HG02588 (cell line): ENCODE results near the gene ABCF3.

Source experiments
- ATAC-seq: cut with Tn5 transposase; IDR thresholded peaks from one replicate; pipeline ENCODE4 v1.9.1; 2021; ENCODE audit warnings: mild to moderate bottlenecking, moderate library complexity; ENCODE audit not compliant: unreplicated experiment

The ABCF3 gene

DNA sequence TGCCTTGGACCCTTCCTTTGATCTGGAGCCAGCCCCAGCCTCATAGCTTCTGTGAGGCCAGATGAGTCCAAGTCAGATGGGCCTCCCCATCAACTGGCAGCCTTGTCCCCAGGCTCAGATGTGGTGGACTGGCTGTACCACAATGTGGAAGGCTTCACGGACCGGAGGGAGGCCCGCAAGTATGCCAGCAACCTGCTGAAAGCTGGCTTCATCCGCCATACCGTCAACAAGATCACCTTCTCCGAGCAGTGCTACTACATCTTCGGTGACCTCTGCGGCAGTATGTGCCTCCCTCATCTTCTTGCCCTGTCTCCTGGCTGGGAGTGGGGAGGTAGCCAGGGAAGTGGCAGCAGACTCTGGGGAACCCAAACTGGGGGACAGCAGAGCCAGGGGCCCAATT, 18.2 kb upstream of the ABCF3 start:
- ATAC-seq, result no peak

DNA sequence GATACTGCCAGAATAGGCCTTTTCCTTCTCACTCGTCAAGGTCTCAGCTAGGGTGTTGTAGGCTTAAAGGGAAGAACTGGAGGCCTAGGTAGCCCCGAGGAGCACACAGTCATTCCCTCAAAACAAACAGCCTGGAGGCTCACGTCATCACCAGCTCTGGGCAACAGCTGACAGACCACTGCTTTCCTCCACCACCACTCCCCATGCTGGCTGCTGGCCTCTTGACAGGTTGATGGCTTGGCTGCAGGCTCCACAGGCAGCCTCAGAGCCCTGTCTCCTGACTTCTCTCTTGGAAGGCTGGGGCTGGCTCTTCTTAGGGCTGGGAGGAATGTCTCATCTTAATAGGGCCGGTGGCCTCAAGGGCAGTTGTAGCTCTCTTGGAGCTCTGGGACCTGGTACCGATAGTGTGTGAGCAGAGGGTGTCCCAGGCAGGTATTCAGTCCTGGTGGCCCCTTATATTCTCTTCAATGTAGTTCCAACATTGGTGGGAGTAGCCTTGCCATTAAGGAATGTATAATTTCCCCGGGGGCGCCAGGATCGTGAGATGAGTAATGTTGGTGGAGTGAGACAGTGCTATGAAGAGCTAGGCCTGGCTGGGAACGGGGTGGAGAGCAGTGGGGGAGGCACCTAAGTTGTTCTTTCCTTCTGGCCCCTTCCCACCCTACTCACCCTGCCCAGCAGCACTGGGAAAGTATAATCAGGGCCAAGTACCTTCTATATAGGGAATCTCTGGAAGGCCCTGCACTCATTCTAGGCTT, 17.5 kb upstream of the ABCF3 start:
- no peak for ATAC-seq

DNA sequence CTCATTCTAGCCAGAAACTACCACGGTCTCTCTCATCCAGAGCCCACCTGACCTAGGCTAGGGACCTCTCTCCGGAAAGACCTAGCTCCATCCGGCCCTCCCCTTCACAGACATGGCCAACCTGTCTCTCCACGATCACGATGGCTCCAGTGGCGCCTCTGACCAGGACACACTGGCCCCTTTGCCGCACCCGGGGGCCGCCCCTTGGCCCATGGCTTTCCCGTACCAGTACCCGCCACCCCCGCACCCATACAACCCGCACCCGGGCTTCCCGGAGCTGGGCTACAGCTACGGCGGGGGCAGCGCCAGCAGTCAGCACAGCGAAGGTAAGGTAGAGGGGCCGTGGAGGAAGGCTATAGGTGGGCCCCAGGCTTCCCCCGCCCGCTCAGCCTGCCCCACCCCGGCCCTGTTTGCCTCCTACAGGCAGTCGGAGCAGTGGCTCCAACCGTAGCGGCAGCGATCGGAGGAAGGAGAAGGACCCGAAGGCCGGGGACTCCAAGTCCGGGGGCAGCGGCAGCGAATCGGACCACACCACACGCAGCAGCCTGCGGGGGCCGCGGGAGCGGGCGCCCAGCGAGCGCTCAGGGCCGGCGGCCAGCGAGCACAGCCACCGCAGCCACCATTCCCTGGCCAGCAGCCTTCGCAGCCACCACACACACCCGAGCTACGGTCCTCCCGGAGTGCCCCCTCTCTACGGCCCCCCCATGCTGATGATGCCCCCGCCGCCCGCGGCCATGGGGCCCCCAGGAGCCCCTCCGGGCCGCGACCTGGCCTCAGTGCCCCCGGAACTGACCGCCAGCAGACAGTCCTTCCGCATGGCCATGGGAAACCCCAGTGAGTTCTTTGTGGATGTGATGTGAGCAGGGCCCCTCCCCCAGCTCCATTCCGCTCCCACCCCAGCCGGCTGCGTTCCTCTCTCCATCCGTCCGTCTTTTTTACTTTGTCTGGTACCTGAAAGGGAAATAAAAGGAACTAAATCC, 15.8 kb upstream of the ABCF3 start:
- ATAC-seq, result no peak

DNA sequence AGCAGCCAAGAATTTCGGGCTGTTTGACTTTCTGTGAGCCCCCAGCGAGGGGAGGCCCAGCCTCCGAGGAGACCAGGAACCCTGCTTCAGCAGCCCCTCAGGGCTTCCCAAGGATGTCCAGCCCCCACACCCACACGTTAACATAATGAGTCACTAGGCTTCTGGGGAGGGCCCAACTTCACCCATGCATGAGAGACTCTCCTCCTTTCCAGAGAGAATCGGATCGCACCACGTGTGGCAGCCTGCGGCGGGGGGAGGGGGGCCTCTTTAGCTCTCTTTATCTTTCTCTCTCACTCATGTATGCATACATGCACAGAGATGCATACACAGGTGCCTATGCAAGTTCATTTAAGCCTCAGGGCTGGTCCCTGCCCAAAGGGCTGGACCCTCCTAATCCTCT, 14.4 kb upstream of the ABCF3 start:
- ATAC-seq, result no peak

DNA sequence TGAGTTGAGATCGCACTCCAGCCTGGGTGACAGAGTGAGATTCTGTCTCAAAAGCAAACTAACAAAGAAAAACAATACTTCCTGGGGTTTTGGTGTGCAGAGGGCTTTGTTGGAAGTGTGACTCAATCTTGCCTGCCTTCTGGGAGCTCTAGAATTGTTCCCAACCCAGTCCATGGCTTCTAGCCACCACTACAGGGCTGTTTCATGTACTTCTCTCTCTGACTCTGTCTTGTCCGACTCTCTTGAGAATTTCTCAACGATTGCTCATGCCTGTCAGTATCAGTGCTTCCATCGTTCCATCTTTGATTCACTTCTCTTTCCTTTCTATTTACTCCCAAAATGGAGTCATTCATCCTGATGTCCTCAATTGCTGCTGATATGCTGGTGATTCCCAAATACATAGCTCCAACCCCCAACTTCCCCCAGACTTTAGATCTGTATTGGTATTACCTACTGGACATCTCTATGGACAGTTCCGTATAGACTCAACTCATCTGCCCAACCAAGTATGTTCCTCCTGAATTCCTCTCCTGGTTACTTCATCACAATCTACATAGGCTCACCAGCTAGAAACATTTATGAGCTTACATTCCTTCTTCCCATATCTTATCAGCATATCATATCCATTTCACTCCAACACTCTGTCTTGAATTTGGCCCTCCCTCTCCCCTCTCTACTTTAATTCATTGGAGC, 13.2 kb upstream of the ABCF3 start:
- no peak for ATAC-seq

DNA sequence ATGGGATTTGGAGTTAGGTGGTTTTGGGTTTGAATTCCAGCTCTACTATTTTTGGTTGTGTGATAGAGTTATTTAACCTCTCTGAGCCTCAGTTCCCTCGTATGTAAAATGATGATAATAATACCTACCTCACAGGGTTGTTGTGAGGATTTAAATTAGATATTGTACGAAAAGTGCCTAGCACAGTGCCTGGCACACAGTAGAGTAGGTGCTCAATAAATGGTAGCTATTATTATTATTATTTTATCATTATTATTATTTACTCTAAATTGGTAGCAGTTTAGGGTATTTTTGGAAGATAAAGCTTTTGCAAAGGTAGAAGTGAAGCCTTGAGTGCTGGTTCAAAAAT, 12.7 kb upstream of the ABCF3 start:
- no peak for ATAC-seq

DNA sequence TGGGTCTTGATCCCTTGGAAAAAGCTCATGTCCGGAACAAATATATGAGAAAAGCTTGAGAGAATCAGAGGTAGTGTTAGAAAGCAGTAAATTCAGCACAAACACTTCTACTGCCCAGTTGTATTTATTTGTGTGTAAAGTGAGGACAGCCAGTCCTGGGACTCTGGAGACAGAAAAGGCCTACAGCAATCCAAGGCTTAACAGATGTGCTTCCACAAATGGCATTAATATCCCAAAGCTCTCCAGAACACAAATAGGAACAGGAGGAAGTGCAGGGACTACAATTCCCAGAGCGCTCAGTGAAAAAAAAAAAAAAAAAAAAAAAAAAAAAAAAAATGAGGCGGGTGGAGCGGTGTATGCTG, 11.7 kb upstream of the ABCF3 start:
- ATAC-seq, result no peak

DNA sequence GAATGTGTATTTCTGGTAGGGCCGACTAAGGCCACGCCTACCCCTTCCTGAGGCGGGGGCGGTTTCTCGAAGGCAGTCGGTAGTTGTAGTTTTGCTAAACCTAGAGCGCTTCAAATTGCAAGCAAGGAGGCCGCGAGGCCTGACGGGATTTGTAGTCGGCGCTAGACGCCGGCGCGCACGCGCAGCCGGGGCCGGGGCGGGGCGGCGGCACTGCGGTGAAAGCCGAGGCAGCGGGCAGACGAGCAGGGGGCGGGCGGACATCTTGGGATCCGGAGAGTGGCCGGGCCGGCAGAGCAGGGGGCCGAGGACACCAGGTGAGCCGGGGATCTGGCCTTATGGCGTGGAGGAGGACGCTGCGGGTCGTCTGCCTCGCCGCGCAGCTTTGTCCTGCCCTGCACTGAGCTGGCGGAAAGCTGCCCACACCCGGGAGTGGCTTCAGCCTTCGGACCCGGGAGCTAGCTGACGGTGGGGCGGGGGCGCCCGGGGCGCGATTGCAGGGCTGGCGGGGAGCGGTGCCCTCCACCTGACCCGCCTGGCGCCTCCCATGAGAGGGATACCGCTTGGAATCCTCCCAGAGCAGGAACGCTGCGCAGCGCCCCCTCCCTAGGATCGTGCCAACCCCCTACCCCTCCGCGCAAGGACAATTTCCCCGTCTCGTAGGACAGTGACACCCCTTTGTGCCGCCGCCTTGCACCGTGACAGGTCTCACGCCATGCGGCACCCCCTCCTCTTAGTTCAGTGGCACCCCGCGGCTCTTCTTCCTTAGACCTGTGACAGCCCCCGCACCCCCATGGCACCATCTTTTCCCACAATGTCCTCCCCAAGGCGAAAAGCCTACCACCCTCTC, 11.1 kb upstream of the ABCF3 start, which contains the start of gene AP2M1:
TSS of gene AP2M1 (plus strand) at position 210 of the 847 bp plus-strand sequence. CDS start 2,139 bp downstream, outside the sequence.
- ATAC-seq, result peak; percentile 94

DNA sequence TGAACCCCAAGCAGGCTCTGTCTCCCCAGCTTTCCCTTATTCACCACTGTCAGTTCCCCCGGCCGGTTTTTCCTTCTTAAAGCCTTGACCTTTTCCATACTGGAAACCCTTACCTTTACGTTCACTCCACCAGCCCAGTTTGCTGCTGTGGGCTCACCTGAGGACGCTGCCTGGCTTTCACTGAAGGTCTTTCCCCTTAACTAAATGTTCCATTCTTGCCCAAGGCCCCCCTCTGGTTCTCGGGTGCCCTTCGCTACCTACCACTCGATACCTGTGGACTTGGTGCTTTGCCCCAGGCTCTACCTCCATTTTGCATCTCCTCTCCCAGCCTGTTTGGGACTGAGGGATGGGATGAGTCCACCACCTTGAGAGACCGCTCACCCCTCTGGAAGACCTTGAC, 10.5 kb upstream of the ABCF3 start:
- ATAC-seq, result no peak

DNA sequence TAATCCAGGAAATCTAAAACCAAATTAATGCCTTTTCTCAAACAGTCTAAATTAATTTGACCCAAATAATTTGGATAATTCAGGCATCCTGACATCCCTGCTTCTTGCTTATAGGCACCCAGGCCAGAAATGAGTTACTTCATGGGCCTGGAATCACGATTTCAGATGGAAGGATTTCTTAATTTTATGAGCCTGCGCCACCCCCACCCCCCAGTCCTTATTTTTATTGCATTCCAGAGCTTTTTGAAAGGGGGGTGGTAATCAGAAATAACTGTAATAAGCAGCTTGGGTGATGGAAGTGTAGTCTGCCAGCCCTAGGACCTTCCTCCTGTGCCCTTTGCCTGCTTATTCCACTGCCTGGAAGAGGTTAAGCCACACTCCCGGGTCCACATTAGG, 10.0 kb upstream of the ABCF3 start:
- ATAC-seq, result no peak

DNA sequence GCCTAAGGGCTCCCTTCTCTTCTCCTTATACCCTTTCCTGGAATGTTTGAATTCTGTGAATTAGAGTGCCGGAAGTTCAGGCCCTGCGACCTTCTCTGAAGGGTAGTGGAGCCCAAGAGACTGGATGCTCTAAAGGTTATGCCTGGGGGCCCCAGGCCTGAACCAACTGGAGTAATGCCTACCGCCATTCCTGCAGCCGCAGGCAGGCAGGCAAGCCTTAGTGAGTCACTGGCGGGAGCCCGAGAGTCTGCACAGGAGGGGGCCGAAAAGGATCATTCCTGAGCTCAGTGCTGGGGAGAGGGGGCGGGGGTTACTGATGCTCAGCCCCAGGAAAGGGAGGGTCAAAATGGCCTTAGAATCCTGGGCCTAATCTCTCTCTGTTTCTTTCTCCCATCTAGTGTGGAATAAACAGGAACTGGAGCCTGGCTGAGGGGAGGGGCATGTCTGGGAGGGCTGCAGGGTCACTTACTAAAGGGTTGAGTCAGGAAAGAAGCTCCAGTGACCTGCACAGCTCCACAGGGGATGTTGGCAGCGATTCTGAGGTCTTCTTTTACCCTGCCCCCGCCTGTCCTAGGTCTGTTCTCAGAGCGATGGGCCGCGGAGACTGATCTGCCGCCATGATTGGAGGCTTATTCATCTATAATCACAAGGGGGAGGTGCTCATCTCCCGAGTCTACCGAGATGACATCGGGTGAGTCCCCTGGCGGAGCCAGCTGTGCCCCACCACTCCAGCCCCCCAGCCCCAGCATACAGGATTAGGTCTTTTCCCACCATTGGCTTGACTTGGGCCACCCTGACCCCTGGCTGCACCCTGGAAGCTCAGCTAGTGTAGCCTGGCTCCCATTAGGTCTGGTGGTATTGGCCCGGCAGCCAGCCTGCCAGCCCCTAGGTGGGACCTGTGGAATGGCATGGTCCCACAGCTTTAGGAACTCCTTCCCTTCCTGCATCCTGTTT, 9.3 kb upstream of the ABCF3 start:
- no peak for ATAC-seq

DNA sequence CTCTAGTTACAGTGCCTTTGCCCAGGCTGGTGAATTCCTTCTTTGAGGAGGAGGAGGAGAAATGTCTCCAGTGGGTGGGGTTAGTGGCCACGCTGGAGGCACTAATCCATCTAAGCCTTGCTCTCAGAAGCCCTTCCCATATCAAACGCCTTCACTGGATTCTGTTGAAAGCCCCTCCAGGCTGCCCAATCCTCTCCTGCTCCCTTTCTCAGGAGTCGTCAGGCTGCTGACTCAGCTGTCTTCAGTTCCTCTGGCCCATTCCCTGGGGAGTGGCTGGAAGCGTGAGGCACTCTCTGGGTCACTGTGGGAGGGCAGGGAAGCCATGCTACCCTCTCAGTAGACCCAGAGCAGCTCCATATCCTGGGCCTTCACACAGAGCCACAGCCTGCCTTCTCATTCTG, 8.7 kb upstream of the ABCF3 start:
- ATAC-seq, result no peak

DNA sequence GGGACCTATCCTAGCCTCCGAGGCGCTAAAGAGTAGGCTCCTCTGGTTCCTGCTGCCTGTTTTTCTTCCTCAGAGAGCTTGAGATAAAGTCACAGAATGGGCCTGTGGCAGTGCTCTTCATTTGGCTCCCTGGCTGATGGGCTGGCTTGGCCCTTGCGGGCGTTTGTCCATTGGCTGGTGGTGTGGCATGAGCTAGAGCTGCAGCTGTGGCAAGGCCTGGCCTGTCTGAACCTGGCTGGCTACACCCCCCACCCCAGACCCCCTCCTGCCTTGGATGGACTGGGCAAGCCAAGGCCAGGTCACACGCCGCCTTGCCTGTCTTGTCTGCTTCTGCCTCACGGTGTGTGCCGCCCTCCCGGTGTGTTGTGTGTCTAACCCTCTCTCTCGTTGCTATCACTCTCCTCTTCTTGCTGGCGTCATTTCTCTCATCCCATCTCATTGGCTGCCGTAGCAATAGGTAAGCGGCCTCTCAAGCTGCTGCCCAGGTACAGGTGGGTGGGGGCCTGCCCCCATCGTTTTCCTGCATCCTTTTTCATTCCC, 8.2 kb upstream of the ABCF3 start:
- no peak for ATAC-seq

DNA sequence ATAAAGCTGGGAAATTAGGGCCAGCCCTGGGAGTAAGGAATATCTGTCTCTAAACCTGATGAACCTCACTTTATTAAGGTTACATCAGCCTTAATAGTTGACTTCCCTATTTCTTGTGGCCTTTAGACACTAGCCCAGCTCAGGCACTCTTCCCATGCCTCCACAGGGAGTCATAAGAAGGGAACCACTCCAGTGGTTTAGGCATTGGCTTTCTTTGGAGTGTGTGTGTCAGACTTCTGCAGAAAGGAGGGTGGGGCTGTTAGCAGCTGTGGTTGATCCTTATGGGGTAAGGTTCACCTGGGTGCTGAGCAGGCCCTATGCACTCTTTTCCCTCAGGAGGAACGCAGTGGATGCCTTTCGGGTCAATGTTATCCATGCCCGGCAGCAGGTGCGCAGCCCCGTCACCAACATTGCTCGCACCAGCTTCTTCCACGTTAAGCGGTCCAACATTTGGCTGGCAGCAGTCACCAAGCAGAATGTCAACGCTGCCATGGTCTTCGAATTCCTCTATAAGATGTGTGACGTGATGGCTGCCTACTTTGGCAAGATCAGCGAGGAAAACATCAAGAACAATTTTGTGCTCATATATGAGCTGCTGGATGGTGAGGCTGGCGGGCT, 7.4 kb upstream of the ABCF3 start:
- no peak for ATAC-seq

DNA sequence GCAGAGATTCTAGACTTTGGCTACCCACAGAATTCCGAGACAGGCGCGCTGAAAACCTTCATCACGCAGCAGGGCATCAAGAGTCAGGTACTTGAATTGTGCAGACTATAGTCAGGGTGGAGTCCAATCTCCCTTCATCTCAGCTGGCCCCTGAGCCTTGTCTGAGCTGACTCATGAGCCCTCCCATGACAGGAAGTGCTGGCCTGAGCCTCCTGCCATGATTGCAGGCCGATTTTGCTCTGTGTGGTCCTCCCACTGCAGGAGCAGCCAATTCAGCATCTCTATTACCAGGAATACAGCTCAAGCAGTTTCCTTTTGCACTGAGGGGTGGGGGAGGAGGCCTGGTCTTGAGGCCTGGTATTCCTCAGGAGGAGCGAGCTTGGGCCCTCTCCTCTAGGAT, 5.8 kb upstream of the ABCF3 start:
- no peak for ATAC-seq

DNA sequence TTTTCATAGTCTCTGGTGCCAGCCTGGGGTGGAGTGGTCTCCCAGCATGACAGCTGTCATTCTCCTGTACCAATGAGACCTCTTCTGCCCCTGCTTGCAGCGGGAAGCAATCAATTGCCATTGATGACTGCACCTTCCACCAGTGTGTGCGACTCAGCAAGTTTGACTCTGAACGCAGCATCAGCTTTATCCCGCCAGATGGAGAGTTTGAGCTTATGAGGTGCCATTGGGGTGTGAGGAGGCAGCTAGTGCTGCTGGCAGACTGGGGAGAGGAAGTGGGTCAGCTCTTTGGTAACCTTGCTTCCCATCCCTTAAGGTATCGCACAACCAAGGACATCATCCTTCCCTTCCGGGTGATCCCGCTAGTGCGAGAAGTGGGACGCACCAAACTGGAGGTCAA, 4.4 kb upstream of the ABCF3 start:
- no peak for ATAC-seq

DNA sequence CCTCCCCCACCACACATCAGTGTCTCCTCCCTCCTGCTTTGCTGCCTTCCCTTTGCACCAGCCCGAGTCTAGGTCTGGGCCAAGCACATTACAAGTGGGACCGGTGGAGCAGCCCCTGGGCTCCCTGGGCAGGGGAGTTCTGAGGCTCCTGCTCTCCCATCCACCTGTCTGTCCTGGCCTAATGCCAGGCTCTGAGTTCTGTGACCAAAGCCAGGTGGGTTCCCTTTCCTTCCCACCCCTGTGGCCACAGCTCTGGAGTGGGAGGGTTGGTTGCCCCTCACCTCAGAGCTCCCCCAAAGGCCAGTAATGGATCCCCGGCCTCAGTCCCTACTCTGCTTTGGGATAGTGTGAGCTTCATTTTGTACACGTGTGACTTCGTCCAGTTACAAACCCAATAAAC, 2.3 kb upstream of the ABCF3 start:
- no peak for ATAC-seq

DNA sequence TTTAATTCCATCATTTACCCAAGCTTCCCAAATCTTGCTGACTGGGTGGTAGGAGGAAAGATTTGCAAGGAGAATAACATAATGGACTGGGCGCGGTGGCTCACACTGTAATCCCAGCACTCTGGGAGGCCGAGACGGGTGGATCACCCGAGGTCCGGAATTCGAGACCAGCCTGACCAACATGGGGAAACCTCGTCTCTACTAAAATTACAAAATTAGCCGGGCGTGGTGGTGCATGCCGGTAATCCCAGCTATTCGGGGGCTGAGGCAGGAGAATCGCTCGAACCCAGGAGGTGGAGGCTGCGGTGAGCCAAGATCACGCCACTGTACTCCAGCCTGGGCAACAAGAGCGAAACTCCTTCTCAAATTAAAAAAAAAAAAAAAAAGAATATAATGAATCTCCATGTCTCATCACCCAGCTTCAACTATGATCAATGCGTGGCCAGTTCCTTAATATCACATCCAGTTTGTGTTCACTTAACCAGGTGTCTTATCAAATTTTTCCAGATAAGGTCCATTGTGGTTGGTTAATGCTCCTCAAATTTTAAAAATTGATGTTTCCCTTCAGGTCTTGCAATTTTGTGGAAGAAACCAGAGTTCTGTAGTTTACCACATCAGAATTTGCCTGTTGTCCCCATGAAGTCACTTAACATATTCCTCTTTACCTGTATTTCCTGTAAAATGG, 1.3 kb upstream of the ABCF3 start:
- ATAC-seq, result no peak
